GM21381 (cell line): ENCODE results near the gene RYR2.
A peak's percentile ranks its signal among the peaks of the same experiment; 100 is the strongest.

ENCODE experiments used
- ATAC-seq: cut with Tn5 transposase; IDR thresholded peaks from one replicate; pipeline ENCODE4 v1.9.1; 2021; ENCODE audit warnings: mild to moderate bottlenecking, moderate library complexity; ENCODE audit not compliant: unreplicated experiment

The RYR2 gene

GRCh38 chr1:237760951-237761350, 719.0 kb downstream of the RYR2 start:
- ATAC-seq = no peak

- no peak for ATAC-seq
Observed at GRCh38 chr1:237763137-237763536, 721.2 kb downstream of the RYR2 start.

- ATAC-seq = no peak
Observed at GRCh38 chr1:237763751-237764150, 721.8 kb downstream of the RYR2 start.

- no peak for ATAC-seq
Observed at GRCh38 chr1:237769916-237770315, 727.9 kb downstream of the RYR2 start.

- ATAC-seq = no peak
Observed at GRCh38 chr1:237772009-237772408, 730.0 kb downstream of the RYR2 start.

- ATAC-seq = no peak
Observed at GRCh38 chr1:237774246-237774645, 732.3 kb downstream of the RYR2 start.

- no peak for ATAC-seq
Observed at GRCh38 chr1:237779356-237779755, 737.4 kb downstream of the RYR2 start.

GRCh38 chr1:237786066-237786719, 744.2 kb downstream of the RYR2 start:
- ATAC-seq = no peak

- ATAC-seq = no peak
Observed at GRCh38 chr1:237788069-237788468, 746.1 kb downstream of the RYR2 start.

- ATAC-seq = no peak
Observed at GRCh38 chr1:237789619-237790018, 747.6 kb downstream of the RYR2 start.

- no peak for ATAC-seq
Observed at GRCh38 chr1:237791592-237791991, 749.6 kb downstream of the RYR2 start.

- ATAC-seq = no peak
Observed at GRCh38 chr1:237792149-237792548, 750.2 kb downstream of the RYR2 start.

GRCh38 chr1:237792726-237793125, 750.7 kb downstream of the RYR2 start:
- no peak for ATAC-seq

GRCh38 chr1:237794071-237794470, 752.1 kb downstream of the RYR2 start:
- ATAC-seq = no peak

- ATAC-seq = no peak
Observed at GRCh38 chr1:237795558-237795957, 753.6 kb downstream of the RYR2 start.

GRCh38 chr1:237799762-237800474, 757.9 kb downstream of the RYR2 start:
- peak; percentile 98 for ATAC-seq

GRCh38 chr1:237804516-237804915, 762.5 kb downstream of the RYR2 start:
- no peak for ATAC-seq

GRCh38 chr1:237809099-237809498, 767.1 kb downstream of the RYR2 start:
- ATAC-seq = no peak

GRCh38 chr1:237811633-237812032, 769.6 kb downstream of the RYR2 start:
- ATAC-seq = no peak

GRCh38 chr1:237812061-237812460, 770.1 kb downstream of the RYR2 start:
- no peak for ATAC-seq

GRCh38 chr1:237814319-237814924, 772.4 kb downstream of the RYR2 start:
- ATAC-seq = no peak

GRCh38 chr1:237817277-237817676, 775.3 kb downstream of the RYR2 start:
- no peak for ATAC-seq
